Heart right ventricle (tissue), 16 donors: ENCODE measurements around the gene MYRF. TPM values are rescaled to one million over a fixed set of nuclear protein-coding genes. Genes with fewer than 3 reads are reported as not detected.

Experiments
- ATAC-seq, 8 donors: fragments of 200-7000 bp; cut with Tn5 transposase; one replicate each; pipeline ENCODE4 v1.9.1; 2020; ENCODE audit warnings: mild to moderate bottlenecking in 8 of 8, moderate library complexity in 8 of 8, moderate number of reproducible peaks in 1 of 8
- DNase-seq, 2 donors: peaks; one replicate each; pipeline ENCODE4 v3.0.0-alpha.2; 2020
- H3K27ac ChIP-seq, 10 donors: fragments of 200-600 bp; sonication (generic) in 2 of 10; one replicate each; pipeline versions ENCODE4 v1.5.0 to v1.8.0; 2020 to 2022; ENCODE audit warnings: mild to moderate bottlenecking in 3 of 10
- H3K27me3 ChIP-seq, 7 donors: fragments of 200-600 bp; one replicate each; pipeline ENCODE4 v1.8.0; 2021 to 2022; ENCODE audit warnings: mild to moderate bottlenecking in 2 of 7
- H3K36me3 ChIP-seq, 9 donors: fragments of 200-600 bp; sonication (generic) in 1 of 9; one replicate each; pipeline versions ENCODE4 v1.5.0 to v1.8.0; 2020 to 2022; ENCODE audit warnings: mild to moderate bottlenecking in 2 of 9
- H3K4me1 ChIP-seq, 9 donors: fragments of 200-600 bp; sonication (generic) in 1 of 9; one replicate each; pipeline versions ENCODE4 v1.5.0 to v1.8.0; 2020 to 2022; ENCODE audit warnings: mild to moderate bottlenecking in 4 of 9
- H3K4me3 ChIP-seq, 10 donors: fragments of 200-600 bp; sonication (generic) in 2 of 10; one replicate each; pipeline versions ENCODE4 v1.5.0 to v1.8.0; 2020 to 2022; ENCODE audit warnings: mild to moderate bottlenecking in 7 of 10, moderate library complexity in 2 of 10
- H3K9me3 ChIP-seq, 11 donors: fragments of 200-600 bp in 10 of 11; sonication (generic) in 2 of 11; one replicate each; pipeline versions ENCODE4 v1.5.0 to v1.8.0; 2013 to 2022; ENCODE audit warnings: mild to moderate bottlenecking in 2 of 11, control low read depth in 1 of 11, moderate library complexity in 1 of 11
- WGBS, 2 donors: extraction: QIAGEN DNeasy Blood & Tissue Kit; methylation state at CpG; one replicate each; pipeline ENCODE4 v1.1.7; 2013; ENCODE audit warnings: inconsistent platforms in 1 of 2; 5-methylcytosine and 5-hydroxymethylcytosine counted together
- intact Hi-C, 10 donors: fragments of 100-400 bp; cut with DNase I; formaldehyde crosslinking; loops; one replicate each; pipeline versions ENCODE4 v1.11.1 to v1.14.2; 2022
- polyA plus RNA-seq, 2 donors: library from polyadenylated mRNA; stranded (reverse); fragments of 200-250 nt; gene quantifications; one replicate each; pipeline ENCODE4 v1.2.3, GENCODE V29; 2013
- total RNA-seq, 10 donors: library from RNA; stranded (reverse); fragmentation: NEBNext Ultra II Directional in 3 of 10; extraction: Animal tissue kit (Norgen Biotek cat#: 25700) in 3 of 10; gene quantifications; one replicate each; pipeline versions ENCODE4 v1.2.1 to v1.2.4, GENCODE V29; 2021 to 2023
- TF ChIP-seq, protein P1 (sequence below), 9 donors: fragments of 200-600 bp; sonication (generic) in 2 of 9; IDR thresholded peaks; one replicate each; pipeline versions ENCODE4 v1.5.0 to v1.8.0; 2021 to 2022; ENCODE audit warnings: antibody characterized with exemption in 9 of 9, mild to moderate bottlenecking in 5 of 9, moderate library complexity in 1 of 9
- donor health status: Arrhythmogenic right ventricular cardiomyopathy.
- donor health status: ischemic (EF 13 %, LVEDD 7.1; RV severe dilation, severe dysfunction).
- donor health status: healthy with polysubstance abuse.
- donor health status: DM: no; HTN: yes; CAD: no.
- donor health status: DM: no; HTN: no; CAD: no.
- donor health status: ischemic (EF 25% LVEDD 6.9; RV normal size, moderate dysfunction).
- donor health status: ischemic (EF 25% LVEDD 5.7; RV mildly dilated, moderate dysfunction).
- donor health status: healthy.
- donor health status: DM: yes; HTN: yes; CAD: no.
- donor health status: Ischemic cardiomyopathy.
- donor health status: ischemic (EF 35%, LVEDD 5.7; RV mildly dilated, moderate dysfunction).
- donor health status: nonischemic (EF 11% LVEDD 7.7; RV severe dilation, severe dysfunction).
- donor health status: DM: yes; HTN: yes; CAD: no.
- donor health status: PGD.
- donor health status: ischemic (EF 29% LVEDD 5.4; RV normal size, mild dysfunction).
- donor health status: nonischemic (EF 23%, LVEDD 6.1; RV moderate dilation, normal function).

The MYRF gene
- total and polyA plus RNA-seq, 12 donors: 0.13 to 1.2 (median 0.26) TPM

DNA sequence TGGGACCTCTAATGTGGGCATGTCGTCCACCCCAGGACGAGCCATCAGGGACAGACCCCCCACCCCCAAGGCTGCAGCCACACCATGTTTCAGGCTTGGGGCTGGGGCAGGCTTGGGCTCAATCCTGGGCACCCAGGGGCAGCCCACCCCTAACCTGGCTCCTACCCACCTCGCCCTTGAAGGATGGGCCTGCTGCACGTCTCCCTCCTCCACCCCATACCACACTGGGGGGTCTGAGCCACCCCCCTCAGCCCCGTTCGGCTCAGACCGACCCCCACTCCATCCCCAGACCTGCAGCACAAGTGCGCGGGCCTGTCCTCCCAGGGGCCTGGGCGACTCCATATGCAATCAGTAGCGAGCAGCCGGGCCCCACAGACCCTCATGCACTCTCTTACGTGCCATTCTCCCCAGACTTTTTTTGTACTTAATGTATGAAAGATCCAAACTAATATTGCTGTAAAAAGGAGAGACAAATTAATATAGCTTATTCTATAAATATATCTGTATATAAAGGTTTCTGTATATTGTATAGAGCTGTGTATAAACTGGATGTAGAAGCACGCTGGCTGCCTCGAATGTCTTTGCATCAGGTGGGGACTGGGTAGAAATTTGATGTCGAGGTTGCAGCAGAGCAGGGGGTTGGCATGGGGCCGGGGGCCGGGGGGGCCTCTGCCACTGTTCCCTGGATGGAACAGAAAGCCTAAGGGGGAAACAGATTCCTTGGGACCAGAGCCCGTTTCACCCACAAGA is 5.8 kb upstream of the MYRF start:
- peaks cover 0 to 16% (median 0%) of the 10 kb centered on the region in 7 donors for H3K27me3 ChIP-seq
- H3K9me3 ChIP-seq: no peaks in the 10 kb centered on the region
- no peak overlapping the region for H3K27ac ChIP-seq
- ATAC-seq (no peak), DNase-seq (no peak)
- intact Hi-C loops: loop anchor here in 2 of 10 donors (5.0 kb wide), 1 partner anchor 361 kb away; no protein-coding TSS in a partner anchor
- peaks cover 0 to 24% (median 8%) of the 10 kb centered on the region in 9 donors for H3K36me3 ChIP-seq
- H3K4me1 ChIP-seq: peaks cover 0 to 17% (median 5%) of the 10 kb centered on the region in 9 donors
- TF ChIP-seq, protein P1, sequence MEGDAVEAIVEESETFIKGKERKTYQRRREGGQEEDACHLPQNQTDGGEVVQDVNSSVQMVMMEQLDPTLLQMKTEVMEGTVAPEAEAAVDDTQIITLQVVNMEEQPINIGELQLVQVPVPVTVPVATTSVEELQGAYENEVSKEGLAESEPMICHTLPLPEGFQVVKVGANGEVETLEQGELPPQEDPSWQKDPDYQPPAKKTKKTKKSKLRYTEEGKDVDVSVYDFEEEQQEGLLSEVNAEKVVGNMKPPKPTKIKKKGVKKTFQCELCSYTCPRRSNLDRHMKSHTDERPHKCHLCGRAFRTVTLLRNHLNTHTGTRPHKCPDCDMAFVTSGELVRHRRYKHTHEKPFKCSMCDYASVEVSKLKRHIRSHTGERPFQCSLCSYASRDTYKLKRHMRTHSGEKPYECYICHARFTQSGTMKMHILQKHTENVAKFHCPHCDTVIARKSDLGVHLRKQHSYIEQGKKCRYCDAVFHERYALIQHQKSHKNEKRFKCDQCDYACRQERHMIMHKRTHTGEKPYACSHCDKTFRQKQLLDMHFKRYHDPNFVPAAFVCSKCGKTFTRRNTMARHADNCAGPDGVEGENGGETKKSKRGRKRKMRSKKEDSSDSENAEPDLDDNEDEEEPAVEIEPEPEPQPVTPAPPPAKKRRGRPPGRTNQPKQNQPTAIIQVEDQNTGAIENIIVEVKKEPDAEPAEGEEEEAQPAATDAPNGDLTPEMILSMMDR (IDR thresholded peaks at IDR 0.05): no peak
- 79 to 85% methylated on average over 19 of the region's 19 CpGs for WGBS, 2 donors
- H3K4me3 ChIP-seq: no peak overlapping the region

DNA sequence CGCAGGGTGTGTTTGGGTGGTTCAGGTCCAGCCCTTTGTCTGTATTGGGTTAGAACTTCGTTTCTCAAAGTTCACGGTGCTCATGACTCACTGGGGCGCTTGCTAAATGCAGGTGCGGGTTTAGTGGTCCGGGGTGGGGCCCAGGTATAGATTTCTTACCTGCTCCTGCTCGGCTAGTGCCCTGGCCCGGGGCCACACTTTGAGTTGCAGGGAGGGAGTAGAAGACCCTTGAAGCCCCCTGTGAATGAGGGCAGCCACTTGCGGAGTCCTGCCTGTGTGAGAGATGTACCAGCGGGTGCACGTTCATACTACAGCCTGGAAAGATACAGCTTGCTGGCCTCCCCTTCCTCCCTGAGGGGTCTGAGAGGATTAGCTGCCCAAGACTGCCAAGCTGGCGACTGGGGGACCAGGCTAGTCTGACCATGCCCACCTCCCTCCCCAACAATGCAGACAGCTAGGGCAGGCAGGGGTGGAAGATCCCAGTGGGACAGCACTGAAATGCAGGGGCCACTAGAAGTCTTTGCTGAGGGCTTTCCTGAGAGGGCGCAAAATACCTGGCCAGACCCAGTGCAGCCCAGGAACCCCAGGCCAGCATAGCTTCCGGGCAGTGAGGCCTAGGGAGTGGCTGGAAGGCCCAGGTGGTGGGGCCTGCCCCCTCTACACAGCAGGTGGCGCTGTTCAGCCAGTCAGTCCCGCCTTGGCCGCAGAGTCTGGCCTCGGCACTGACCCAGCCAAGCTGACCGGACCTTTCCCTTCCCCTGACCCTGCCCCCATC is 5.1 kb upstream of the MYRF start:
- ATAC-seq (peak; percentile 78 to 90 (median 82)), DNase-seq (peak; percentile 70 to 79)
- Histone ChIP-seq H3K27me3 (peaks cover 0 to 23% (median 4%) of the 10 kb centered on the region in 7 donors), H3K4me1 (peaks cover 0 to 16% (median 5%) of the 10 kb centered on the region in 9 donors), H3K27ac (no peak overlapping the region), H3K4me3 (no peak overlapping the region), H3K36me3 (peaks cover 0 to 17% (median under 1%) of the 10 kb centered on the region in 9 donors), H3K9me3 (no peaks in the 10 kb centered on the region)
- intact Hi-C loops: loop anchor here in 2 of 10 donors (5.0 kb wide), 1 partner anchor 360 kb away; no protein-coding TSS in a partner anchor
- TF ChIP-seq, protein P1 (IDR thresholded peaks at IDR 0.05): peak; percentile 74 to 91 (median 85)
- WGBS, 2 donors: 54 to 71% methylated on average over 19 of the region's 19 CpGs

DNA sequence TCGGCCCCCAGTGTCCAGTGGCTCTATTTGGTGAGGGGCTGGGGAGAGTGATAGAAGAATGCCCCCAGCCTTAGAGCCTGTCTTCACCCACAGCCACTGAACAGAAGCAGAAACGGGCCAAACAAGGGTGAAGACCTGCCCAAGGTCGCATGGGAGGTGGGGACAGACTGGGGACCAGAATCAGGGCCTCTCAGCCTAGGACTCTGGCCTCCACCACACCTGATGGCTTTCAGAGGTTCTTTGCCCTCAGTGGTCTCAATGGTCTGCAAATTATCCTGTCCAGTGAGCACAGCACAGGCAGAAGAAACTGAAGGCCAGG is 4.5 kb upstream of the MYRF start:
- no peak overlapping the region for H3K4me3 ChIP-seq
- 39 to 43% methylated on average over 3 of the region's 3 CpGs for WGBS, 2 donors
- H3K27me3 ChIP-seq: peaks cover 0 to 27% (median 4%) of the 10 kb centered on the region in 7 donors
- H3K4me1 ChIP-seq: peaks cover 0 to 19% (median 7%) of the 10 kb centered on the region in 9 donors
- DNase-seq (no peak), ATAC-seq (peak in 1 of 8 donors; percentile 3)
- TF ChIP-seq, protein P1 (IDR thresholded peaks at IDR 0.05): peak in 2 of 9 donors; percentile 1 to 21
- no peaks in the 10 kb centered on the region for H3K9me3 ChIP-seq
- intact Hi-C loops: loop anchor here in 2 of 10 donors (5.0 kb wide), 1 partner anchor 359 kb away; no protein-coding TSS in a partner anchor
- H3K27ac ChIP-seq: no peak overlapping the region
- H3K36me3 ChIP-seq: peaks cover 0 to 16% (median 0%) of the 10 kb centered on the region in 9 donors

DNA sequence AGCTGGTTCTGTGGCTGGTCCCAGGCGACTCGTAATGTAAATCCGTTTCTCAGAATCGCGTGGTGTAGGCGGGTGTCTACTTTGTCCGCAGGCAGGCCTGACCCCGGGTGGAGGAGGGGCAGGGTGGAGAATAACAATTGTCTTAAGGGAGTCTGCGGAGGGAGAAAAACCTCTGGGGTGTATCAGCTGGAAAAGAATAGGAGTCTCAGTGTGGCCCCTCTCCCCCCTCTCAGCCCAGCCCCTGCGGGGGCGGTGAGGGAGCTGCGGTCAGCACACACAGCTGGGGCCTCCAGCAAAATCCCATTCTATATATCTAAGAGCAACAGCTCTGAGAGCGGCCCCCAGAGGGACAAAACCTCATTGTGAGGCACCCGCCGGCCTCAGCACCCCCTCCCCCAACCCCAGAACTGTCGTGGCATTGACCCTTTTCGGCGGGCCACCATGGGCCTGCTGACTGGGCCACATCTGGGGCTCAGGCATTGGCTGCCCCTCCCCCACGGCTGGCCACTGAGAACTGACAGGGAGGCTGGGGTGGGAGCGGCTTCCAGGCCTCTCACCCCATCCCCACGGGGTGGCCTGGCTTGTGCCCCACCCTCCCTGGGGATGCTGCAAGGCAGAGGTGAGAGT is 2.7 kb upstream of the MYRF start:
- TF ChIP-seq, protein P1 (IDR thresholded peaks at IDR 0.05): no peak
- 61 to 62% methylated on average over 21 of the region's 21 CpGs for WGBS, 2 donors
- H3K4me1 ChIP-seq: peaks cover 0 to 19% (median 7%) of the 10 kb centered on the region in 9 donors
- ATAC-seq (no peak), DNase-seq (no peak)
- H3K27ac ChIP-seq: no peak overlapping the region
- intact Hi-C loops: loop anchor here in 5 of 10 donors (2.0 to 5.0 kb wide), 2 partner anchors 358 to 359 kb away; no protein-coding TSS in a partner anchor
- H3K9me3 ChIP-seq: no peaks in the 10 kb centered on the region
- no peak overlapping the region for H3K4me3 ChIP-seq
- peaks cover 0 to 2% (median 0%) of the 10 kb centered on the region in 9 donors for H3K36me3 ChIP-seq
- H3K27me3 ChIP-seq: peaks cover 0 to 36% (median 5%) of the 10 kb centered on the region in 7 donors
